ENCODE data around the gene TMA7B.

The TMA7B gene

DNA sequence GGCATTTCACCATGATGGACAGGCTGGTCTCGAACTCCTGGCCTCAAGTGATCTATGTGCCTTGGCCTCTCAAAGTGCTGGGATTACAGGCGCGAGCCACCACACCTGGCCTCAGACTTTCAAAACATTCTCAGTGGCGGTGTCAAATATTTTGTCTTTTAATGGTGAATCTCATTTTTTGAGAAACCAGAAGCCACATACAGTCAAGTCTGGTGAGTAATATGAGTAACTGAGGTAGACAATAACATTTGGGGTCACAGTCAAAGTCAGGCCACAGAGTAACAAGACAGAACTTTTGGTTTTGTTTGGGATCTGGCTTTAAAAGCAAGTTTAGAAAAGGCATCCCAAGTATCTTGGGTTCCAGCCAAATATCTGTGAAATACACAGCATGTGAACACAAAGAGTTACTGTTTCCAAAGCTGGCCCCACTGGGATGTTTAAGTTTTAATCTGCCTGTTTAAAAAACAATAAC lies 5.6 kb upstream of the TMA7B start:
- no peak for DNase-seq

DNA sequence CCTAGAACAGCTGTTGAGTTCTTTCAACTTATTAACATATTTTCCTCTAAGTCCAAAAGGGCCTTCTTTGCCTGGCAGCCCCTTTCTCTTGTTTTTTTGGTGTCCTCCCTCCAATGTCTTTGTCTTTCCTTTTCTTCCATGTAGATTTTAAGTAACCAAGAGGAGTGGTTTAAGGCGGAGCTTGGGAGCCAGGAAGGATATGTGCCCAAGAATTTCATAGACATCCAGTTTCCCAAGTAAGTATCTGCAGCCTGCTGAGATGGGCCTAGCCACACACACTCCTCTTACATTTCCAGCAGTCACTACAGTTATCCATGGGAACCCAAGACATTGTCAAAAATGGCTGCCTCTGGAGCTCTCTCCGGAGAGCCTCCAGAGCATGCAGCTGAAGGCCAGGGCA lies 4.5 kb upstream of the TMA7B start:
- DNase-seq: no peak

- DNase-seq: no peak
Observed at GRCh38 chr22:39956932-39957664, 3.1 kb upstream of the TMA7B start.

- no peak for DNase-seq
Observed at GRCh38 chr22:39958009-39958711, 2.0 kb upstream of the TMA7B start.

DNA sequence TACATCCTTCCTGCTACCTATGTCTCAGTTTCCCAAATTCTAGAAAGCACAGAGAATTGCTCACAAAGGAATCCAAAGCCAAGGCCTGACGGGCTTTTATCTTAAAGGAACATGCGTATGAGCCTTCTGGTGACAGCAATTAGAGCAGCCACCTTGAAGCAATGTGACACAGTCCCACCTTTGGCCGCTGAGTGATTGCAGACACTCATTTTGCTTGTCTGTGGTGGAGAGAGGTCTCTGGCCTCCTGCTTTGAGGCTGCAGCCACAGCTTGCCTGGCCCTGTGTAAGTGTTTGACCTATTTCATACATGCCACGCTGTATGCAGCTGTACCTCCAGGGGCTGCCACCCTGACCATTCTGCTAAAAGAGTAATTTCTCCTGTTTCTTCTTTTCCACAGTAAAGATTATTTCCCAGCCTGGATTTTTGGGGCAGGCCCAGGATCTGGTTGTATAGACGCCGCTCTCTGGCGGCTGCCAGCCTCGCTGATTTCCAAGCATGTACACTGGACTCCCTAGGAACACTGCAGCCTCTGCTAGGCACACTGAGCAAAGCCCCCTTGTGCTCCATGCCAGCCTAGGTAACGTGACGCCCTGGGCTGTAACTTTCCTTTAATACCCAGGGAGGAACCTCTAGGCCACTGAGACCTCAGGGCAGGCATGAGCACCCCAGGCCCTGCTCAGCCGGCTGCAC lies 1.1 kb upstream of the TMA7B start:
- DNase-seq: no peak

DNA sequence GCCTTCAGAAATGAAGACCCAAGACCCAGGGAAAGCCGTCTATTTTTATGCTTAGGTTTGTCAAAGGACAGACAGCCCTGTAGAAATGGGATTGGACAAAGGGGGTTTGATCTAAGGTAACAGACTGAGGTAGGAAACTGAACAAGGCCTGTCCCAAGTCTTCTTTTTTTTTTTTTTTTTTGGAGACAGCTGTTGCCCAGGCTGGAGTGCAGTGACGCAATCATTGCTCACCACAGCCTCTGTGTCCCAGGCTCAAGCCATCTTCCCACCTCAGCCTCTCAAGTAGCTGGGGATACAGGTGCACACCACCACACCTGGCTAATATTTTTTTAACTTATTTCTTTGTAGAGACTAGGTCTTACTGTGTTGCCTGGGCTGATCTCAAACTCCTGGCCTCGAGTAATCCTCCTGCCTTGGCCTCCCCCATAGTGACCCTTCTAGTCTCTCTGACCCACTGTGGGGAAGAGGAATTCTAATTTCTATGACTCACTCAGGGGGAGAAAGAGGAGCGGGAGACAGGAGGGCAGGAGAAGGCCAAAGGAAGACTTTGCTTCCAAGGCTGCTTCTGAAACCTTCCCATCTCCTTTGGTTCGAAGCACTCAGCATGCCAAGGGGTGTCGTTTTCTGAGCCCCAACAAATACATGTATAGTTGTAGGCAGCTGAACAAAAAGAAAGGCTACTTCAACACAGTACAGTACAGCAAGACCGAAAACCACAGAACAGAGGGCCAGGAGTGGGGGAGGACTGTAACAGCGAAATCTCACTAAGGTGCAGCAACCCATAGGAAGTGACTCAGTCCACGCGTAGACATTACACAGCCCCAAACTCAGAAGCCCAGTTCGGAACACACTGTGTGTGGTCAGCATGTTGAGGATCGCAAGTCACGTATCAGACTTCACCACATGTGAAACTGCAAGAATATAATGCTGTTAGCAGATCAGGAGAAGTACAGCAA lies 872 bp downstream of the TMA7B start:
- DNase-seq: peak; percentile 34

GRCh38 chr22:39962071-39962470 lies 1.9 kb downstream of the TMA7B start:
- DNase-seq: no peak

GRCh38 chr22:39965748-39966147 lies 5.6 kb downstream of the TMA7B start:
- no peak for DNase-seq

GRCh38 chr22:39966470-39966869 lies 6.3 kb downstream of the TMA7B start:
- no peak for DNase-seq

- DNase-seq: no peak
Observed at GRCh38 chr22:39967103-39967829, 7.1 kb downstream of the TMA7B start.

GRCh38 chr22:39967996-39968972 lies 8.1 kb downstream of the TMA7B start:
- no peak for DNase-seq

- DNase-seq: no peak
Observed at GRCh38 chr22:39970742-39971141, 10.5 kb downstream of the TMA7B start.

- no peak for DNase-seq
Observed at GRCh38 chr22:39972641-39973040, 12.4 kb downstream of the TMA7B start.

DNA sequence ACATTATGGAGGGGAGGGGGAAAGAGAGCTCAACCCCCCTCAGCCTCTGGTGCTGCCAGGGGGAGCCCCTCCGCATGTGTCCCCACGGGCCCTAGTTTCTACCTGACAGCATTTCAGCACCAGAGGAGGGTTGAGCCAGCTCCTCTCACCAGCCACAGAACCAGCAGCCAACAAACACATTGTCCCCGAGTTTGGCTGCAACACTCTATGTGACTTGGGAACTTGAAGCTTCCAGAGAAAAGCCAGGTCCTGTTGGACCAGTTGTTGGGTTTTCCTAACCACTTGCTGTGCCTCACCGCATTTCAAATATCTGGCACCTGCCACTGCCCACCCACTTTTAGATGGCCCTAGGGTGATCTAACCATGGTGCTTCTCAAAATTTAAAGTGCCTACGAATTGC lies 13.5 kb downstream of the TMA7B start:
- no peak for DNase-seq

GRCh38 chr22:39974065-39974464 lies 13.9 kb downstream of the TMA7B start:
- DNase-seq: no peak

DNA sequence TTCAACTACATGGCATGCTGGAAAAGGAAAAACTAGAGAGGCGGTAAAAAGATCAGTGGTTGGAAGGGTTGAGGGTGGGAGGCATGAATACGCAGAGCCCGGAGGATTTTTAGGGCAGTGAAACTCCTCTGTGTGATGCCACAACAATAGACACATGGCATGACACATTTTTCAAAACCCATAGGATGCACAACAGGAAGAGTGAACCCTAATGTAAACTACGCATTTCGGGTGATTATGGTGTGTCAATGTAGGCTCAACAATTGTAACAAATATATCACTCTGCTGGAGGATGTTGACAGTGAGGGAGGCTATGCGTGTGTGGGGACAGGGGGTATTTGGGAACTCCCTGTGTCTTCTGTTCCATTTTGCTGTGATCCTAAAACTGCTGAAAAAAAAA lies 18.9 kb downstream of the TMA7B start:
- no peak for DNase-seq

- no peak for DNase-seq
Observed at GRCh38 chr22:39979458-39979857, 19.3 kb downstream of the TMA7B start.

DNA sequence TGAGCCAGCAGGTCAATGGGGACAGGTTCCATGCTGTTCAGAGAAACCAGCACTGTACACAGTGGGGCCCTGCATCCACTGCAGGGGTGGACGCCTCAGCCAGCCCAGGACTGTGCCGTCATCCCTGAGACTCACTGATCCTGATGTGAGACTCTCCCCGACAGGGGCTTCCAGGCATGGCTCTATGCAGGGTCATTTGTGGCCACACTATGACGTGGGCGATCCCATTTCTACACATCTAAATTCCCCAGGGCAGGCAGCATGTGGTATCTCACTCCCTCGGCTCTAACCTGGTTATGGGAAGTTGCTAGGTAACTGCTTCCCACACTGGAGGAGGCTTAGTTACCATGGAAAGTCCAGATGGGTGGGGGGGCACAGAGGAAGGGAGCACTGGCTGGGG lies 20.4 kb downstream of the TMA7B start:
- no peak for DNase-seq

GRCh38 chr22:39983346-39983745 lies 23.1 kb downstream of the TMA7B start:
- DNase-seq: no peak

- no peak for DNase-seq
Observed at GRCh38 chr22:39984006-39984405, 23.8 kb downstream of the TMA7B start.

- DNase-seq: no peak
Observed at GRCh38 chr22:39984746-39985145, 24.5 kb downstream of the TMA7B start.
